Parathyroid adenoma (tissue), 2 donors: ENCODE data around the gene ZFP36L1.

ENCODE experiments used
- H2AFZ ChIP-seq: fragments of 300-600 bp; sonication (generic); one replicate; pipeline ENCODE4 v1.7.0; 2017; ENCODE audit warnings: antibody characterized with exemption, mild to moderate bottlenecking
- H3K27ac ChIP-seq: fragments of 300-600 bp; sonication (generic); one replicate; pipeline ENCODE4 v1.7.0; 2017
- H3K27me3 ChIP-seq: fragments of 300-600 bp; sonication (generic); one replicate; pipeline ENCODE4 v1.7.0; 2017; ENCODE audit warnings: low read length; ENCODE audit not compliant: control insufficient read depth, insufficient read depth
- H3K36me3 ChIP-seq: fragments of 300-600 bp; sonication (generic); one replicate; pipeline ENCODE4 v1.7.0; 2017; ENCODE audit warnings: low read length; ENCODE audit not compliant: control insufficient read depth, insufficient read depth
- H3K4me1 ChIP-seq: fragments of 300-600 bp; sonication (generic); one replicate; pipeline ENCODE4 v1.7.0; 2017; ENCODE audit warnings: control low read depth
- H3K4me2 ChIP-seq: fragments of 300-600 bp; sonication (generic); one replicate; pipeline ENCODE4 v1.7.0; 2017; ENCODE audit warnings: low read length
- H3K4me3 ChIP-seq: fragments of 300-600 bp; sonication (generic); one replicate; pipeline ENCODE4 v1.7.0; 2017; ENCODE audit warnings: low read depth, low read length
- H3K79me2 ChIP-seq: fragments of 300-600 bp; sonication (generic); one replicate; pipeline ENCODE4 v1.7.0; 2017; ENCODE audit warnings: control low read depth
- H3K9ac ChIP-seq: fragments of 300-600 bp; sonication (generic); one replicate; pipeline ENCODE4 v1.7.0; 2017; ENCODE audit warnings: mild to moderate bottlenecking
- H3K9me3 ChIP-seq: fragments of 300-600 bp; sonication (generic); one replicate; pipeline ENCODE4 v1.7.0; 2017; ENCODE audit warnings: low read length; ENCODE audit not compliant: control insufficient read depth
- CTCF ChIP-seq: fragments of 300-600 bp; sonication (generic); IDR thresholded peaks from one replicate; pipeline ENCODE4 v1.7.0; 2017; ENCODE audit warnings: antibody characterized with exemption, mild to moderate bottlenecking
- donor health status: primary hyperparathyroidism.

The ZFP36L1 gene

DNA sequence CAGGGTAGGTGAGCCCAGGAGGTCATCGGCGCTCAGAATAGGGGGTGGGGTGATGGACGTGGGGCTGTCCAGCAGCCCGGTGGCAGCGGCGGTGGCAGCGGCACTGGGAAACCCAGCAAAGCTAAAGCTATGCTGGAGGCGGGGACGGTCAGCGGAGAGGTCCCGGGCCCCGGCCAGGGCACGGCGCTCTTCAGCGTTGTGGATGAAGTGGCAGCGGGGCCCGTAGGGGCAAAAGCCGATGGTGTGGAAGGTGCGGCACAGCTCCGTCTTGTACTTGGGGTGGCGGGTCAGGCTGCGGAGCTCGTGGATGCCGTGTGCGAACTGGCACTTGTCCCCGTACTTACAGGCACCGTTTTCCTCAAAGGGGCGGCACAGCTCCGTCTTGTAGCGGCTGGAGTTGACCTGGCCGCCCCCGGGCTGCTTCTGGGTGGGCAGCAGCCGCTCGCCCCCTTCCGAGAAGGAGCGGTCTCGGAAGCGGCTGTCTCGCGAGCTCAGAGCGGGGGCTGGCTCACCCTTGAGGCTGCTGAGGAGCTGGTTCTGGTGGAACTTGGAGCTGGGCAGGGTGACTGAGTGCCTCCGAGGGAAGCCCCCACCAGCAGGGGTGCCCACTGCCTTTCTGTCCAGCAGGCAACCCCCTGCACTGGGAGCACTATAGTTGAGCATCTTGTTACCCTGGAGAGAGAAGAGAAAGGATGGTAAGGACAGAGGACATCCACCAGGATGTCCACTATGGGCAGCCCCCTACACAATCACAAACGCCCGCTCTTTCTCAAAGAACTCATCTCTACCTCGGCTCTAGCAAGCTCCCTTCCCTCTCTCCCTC, 2.8 kb downstream of the ZFP36L1 start:
- H3K36me3 ChIP-seq: peaks cover 9% of the 10 kb centered on the region
- peak overlapping the region; percentile 83 for H3K4me2 ChIP-seq
- no peak overlapping the region for H3K9ac ChIP-seq
- no peaks in the 10 kb centered on the region for H3K27me3 ChIP-seq
- peak overlapping the region; percentile 97 for H3K27ac ChIP-seq
- peak overlapping the region; percentile 100 for H3K4me3 ChIP-seq
- no peaks in the 10 kb centered on the region for H3K4me1 ChIP-seq
- H3K79me2 ChIP-seq: peaks cover 4% of the 10 kb centered on the region
- H2AFZ ChIP-seq: peak overlapping the region; percentile 16
- no peak for TF ChIP-seq CTCF
- H3K9me3 ChIP-seq: no peaks in the 10 kb centered on the region

GRCh38 chr14:68788996-68789820, 3.7 kb downstream of the ZFP36L1 start:
- Histone ChIP-seq H3K4me3 (peak overlapping the region; percentile 100), H3K79me2 (peaks cover 4% of the 10 kb centered on the region), H2AFZ (peak overlapping the region; percentile 16), H3K9me3 (no peaks in the 10 kb centered on the region), H3K9ac (no peak overlapping the region), H3K4me2 (peak overlapping the region; percentile 83), H3K27me3 (no peaks in the 10 kb centered on the region), H3K27ac (peak overlapping the region; percentile 97), H3K4me1 (no peaks in the 10 kb centered on the region), H3K36me3 (peaks cover 9% of the 10 kb centered on the region)
- peak; percentile 76 for TF ChIP-seq CTCF

DNA sequence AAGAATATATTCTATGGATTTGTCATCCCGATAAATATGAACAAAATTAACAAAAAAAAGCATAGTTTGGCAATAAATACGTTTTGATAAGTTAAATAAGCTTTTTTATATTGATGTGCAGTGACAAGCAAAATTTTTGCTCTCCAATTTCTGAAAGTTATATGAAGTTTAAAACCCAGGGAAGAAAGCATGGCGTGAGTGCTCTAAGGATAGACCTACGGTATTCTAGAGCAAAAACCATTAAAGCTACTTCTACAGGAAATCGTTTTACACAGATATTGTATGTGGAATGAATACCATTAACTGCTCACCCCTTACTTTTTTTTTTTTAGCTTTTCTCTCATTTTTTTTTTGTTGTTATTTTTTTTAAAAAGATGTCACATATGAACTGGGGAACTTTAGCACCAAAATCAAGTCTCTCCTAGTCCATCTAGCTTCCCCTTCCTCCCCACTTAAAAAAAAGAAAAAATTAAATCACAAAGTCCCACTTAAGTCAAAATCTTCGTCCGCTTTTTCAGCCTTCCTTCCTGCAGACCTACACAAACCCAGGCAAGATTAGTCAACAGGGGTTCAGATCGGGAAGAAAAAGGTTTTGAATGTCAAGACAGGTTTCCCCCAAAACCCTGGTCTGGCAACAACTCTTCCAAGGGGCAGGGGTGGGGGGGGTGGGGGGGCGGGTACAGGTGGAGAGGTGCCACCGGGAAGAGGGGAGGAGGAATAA, 4.4 kb downstream of the ZFP36L1 start:
- Histone ChIP-seq H3K36me3 (peaks cover 9% of the 10 kb centered on the region), H3K4me1 (no peaks in the 10 kb centered on the region), H3K9ac (no peak overlapping the region), H3K79me2 (peaks cover 4% of the 10 kb centered on the region), H2AFZ (no peak overlapping the region), H3K27me3 (no peaks in the 10 kb centered on the region), H3K27ac (peak overlapping the region; percentile 97), H3K4me2 (peak overlapping the region; percentile 83), H3K9me3 (no peaks in the 10 kb centered on the region), H3K4me3 (peak overlapping the region; percentile 100)
- TF ChIP-seq CTCF: no peak

GRCh38 chr14:68787092-68787992, 5.5 kb downstream of the ZFP36L1 start:
- Histone ChIP-seq H3K27me3 (no peaks in the 10 kb centered on the region), H3K36me3 (peaks cover 9% of the 10 kb centered on the region), H3K4me3 (peak overlapping the region; percentile 27), H3K4me2 (peak overlapping the region; percentile 40), H3K4me1 (no peaks in the 10 kb centered on the region), H3K79me2 (peaks cover 2% of the 10 kb centered on the region), H3K9ac (no peak overlapping the region), H3K9me3 (no peaks in the 10 kb centered on the region), H3K27ac (peak overlapping the region; percentile 22), H2AFZ (no peak overlapping the region)
- TF ChIP-seq CTCF: no peak
